ENCODE results near the gene LCN1.

The LCN1 gene

GRCh38 chr9:135550344-135550918 lies 29.2 kb downstream of the LCN1 start:
- CTCF ChIA-PET: no interaction called here

DNA sequence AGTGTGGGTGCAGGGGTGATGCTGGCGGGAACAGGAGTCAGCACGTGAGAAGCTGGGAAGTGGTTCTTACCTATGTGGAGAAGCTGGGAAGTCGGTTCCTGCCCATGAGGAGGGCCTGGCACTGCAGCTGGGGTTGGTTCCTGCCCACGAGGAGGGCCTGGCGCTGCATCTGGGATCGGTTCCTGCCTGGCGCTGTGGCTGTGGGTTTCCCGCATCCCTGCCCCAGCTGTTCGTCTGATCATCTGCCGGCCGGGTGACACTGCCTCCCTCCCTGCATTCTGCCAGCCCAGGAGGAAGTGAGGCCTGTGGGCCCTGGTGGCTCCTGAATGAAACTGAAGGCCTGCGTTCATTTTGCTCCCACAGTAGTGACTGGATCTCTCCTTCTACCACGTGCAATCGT lies 29.8 kb downstream of the LCN1 start:
- Mint-ChIP-seq H3K9me3 (no peaks in the 10 kb centered on the region), H3K4me1 (no peaks in the 10 kb centered on the region), H3K27me3 (no peaks in the 10 kb centered on the region), H3K36me3 (no peaks in the 10 kb centered on the region), H3K4me3 (no peak overlapping the region), H3K27ac (no peak overlapping the region)
- CTCF ChIA-PET: no interaction called here
- DNase-seq: no peak

More at GRCh38 chr9:135550344-135550918, 29.2 kb downstream of the LCN1 start:
- no peaks in the 10 kb centered on the region for H3K36me3 Mint-ChIP-seq
- no peaks in the 10 kb centered on the region for H3K4me1 Mint-ChIP-seq
- no peaks in the 10 kb centered on the region for H3K9me3 Mint-ChIP-seq
- no peaks in the 10 kb centered on the region for H3K27me3 Mint-ChIP-seq
- H3K27ac Mint-ChIP-seq: no peak overlapping the region
- DNase-seq: no peak
- H3K4me3 Mint-ChIP-seq: no peak overlapping the region

GRCh38 chr9:135551456-135551855 lies 30.2 kb downstream of the LCN1 start:
- Mint-ChIP-seq H3K27ac (no peak overlapping the region), H3K4me3 (no peak overlapping the region), H3K27me3 (no peaks in the 10 kb centered on the region), H3K9me3 (no peaks in the 10 kb centered on the region), H3K36me3 (no peaks in the 10 kb centered on the region), H3K4me1 (no peaks in the 10 kb centered on the region)
- DNase-seq: no peak
- CTCF ChIA-PET: no interaction called here

DNA sequence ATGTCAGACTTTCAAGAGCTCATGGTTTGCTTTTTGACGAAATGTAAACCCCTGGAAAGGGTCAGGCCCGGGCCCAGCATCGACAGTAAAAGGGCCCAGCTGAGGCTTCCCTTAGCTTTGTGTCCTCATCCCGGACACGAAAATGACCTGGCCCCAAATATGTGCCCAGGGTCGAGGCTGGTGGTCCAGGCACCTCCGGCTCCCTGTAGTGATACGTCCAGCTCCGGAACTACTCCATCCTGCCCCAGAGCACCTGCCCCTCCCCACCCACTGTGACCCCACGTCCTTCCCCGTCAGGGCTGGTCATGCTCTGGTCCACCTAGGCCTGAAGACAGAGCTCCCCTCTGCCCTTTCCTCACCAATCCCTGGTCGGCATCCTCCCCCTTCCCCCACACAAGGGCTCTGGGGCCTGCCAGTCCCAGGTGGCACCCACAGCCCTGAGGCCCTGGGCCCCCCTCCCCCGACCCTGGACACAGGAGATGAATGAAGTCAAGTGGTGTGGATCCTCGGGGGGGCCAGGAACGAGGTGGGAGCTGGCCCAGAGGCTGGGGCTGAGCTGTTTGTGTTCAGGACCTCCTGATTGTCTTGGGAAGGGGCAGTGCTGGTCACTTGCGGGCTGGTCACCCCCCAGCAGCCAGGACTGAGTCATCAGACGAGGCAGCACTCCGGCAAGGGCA lies 30.9 kb downstream of the LCN1 start:
- Mint-ChIP-seq H3K4me3 (no peak overlapping the region), H3K27ac (no peak overlapping the region), H3K36me3 (no peaks in the 10 kb centered on the region), H3K9me3 (no peaks in the 10 kb centered on the region), H3K27me3 (no peaks in the 10 kb centered on the region), H3K4me1 (no peaks in the 10 kb centered on the region)
- DNase-seq: no peak
- CTCF ChIA-PET: no interaction called here

DNA sequence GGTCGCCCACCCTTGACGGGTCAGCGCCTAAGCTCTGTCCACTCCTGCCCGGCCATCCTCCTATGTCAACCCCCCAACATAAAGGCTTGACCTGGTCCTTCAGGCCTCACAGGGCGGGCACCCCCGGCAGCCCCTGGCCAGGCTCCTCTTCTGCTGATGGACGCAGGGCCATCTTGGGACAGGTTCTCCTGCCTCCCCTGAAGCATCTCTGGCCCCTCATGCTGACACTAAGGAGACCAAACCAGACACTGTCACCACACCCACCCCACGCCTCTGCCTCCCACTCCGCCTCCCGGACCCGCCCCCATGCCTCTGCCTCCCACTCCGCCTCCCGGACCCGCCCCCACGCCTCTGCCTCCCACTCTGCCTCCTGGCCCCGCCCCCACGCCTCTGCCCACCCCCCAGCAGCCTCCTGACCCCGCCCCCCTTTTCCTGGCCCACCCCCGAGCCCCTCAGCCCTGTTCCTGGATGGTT lies 31.5 kb downstream of the LCN1 start:
- H3K9me3 Mint-ChIP-seq: no peaks in the 10 kb centered on the region
- H3K4me1 Mint-ChIP-seq: no peaks in the 10 kb centered on the region
- no peak for DNase-seq
- H3K27ac Mint-ChIP-seq: no peak overlapping the region
- H3K27me3 Mint-ChIP-seq: no peaks in the 10 kb centered on the region
- no peak overlapping the region for H3K4me3 Mint-ChIP-seq
- CTCF ChIA-PET: no interaction called here
- H3K36me3 Mint-ChIP-seq: no peaks in the 10 kb centered on the region

- CTCF ChIA-PET: no interaction called here
- H3K27ac Mint-ChIP-seq: no peak overlapping the region
- H3K9me3 Mint-ChIP-seq: no peaks in the 10 kb centered on the region
Measured at GRCh38 chr9:135554718-135555117, 33.5 kb downstream of the LCN1 start.

DNA sequence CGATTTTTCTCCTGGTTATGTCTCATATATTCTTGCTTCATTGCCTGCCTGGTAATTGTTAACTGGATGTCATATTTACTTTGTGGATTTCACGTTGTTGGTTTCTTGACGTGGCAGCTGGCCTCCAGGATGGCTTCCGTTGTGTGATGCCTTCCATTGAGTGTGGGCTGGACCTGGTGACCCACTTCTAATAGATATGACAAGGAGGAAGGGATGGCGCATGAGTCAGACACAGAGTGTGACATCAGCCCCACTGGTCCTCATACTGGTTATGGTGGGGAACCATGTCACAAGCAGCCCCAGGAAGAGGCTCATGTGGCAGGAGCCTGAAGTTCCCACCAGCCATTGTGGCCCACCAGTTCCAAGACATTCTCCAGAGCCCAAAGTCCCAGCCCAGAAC lies 34.0 kb downstream of the LCN1 start:
- Mint-ChIP-seq H3K36me3 (no peaks in the 10 kb centered on the region), H3K4me3 (no peak overlapping the region), H3K27me3 (no peaks in the 10 kb centered on the region), H3K4me1 (no peaks in the 10 kb centered on the region), H3K9me3 (no peaks in the 10 kb centered on the region), H3K27ac (no peak overlapping the region)
- DNase-seq: no peak
- CTCF ChIA-PET: no interaction called here

More at GRCh38 chr9:135554718-135555117, 33.5 kb downstream of the LCN1 start:
- no peak for DNase-seq
- Mint-ChIP-seq H3K4me1 (no peaks in the 10 kb centered on the region), H3K4me3 (no peak overlapping the region), H3K27me3 (no peaks in the 10 kb centered on the region), H3K36me3 (no peaks in the 10 kb centered on the region)

DNA sequence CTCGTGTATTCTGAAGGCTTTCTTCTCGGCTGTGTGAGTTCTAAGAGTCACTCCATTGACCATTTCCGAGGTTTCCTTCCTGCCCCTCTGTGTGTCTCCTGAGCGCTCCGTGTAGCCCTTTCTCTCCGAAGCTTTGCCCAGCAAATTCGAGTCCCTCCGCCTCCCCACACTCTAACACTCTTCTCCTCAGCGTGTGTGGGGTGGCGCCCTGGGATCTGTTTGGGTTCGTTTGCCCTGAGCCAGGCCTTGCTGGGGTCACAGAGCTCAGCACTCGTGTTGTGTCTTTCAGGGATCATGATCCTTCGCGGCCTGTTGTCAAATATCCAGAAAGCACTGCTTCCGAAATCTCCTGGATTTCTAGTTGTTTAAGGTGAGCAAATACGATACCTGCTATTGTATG lies 34.7 kb downstream of the LCN1 start:
- no peaks in the 10 kb centered on the region for H3K4me1 Mint-ChIP-seq
- H3K4me3 Mint-ChIP-seq: no peak overlapping the region
- no peak for DNase-seq
- CTCF ChIA-PET: no interaction called here
- H3K27me3 Mint-ChIP-seq: no peaks in the 10 kb centered on the region
- H3K27ac Mint-ChIP-seq: no peak overlapping the region
- no peaks in the 10 kb centered on the region for H3K36me3 Mint-ChIP-seq
- H3K9me3 Mint-ChIP-seq: no peaks in the 10 kb centered on the region

DNA sequence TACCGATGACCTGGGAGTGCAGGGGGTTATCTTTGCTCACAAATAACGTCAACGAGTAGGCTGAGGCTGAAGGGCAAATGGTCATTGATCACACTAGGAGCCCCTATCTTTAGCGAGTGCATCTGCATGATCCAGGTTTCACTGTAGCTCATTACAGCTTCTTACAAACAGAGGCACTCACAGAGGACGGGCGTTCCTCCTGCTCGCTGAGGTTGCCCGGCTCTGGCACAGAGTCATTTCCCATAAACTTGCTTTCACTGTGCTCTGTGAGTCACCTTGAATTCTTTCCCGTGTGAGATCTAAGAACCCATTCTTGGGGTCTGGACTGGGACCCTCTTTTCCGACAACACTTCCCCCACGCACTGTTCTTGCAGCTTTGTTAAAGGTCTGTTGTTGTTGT lies 38.4 kb downstream of the LCN1 start:
- Mint-ChIP-seq H3K4me1 (no peaks in the 10 kb centered on the region), H3K27me3 (no peaks in the 10 kb centered on the region), H3K27ac (no peak overlapping the region), H3K9me3 (no peaks in the 10 kb centered on the region), H3K4me3 (no peak overlapping the region), H3K36me3 (no peaks in the 10 kb centered on the region)
- no peak for DNase-seq
- CTCF ChIA-PET: no interaction called here

GRCh38 chr9:135561391-135562234 lies 40.4 kb downstream of the LCN1 start, which contains the start of gene PAEP:
TSS of gene PAEP (plus strand) at chr9:135561756.
- DNase-seq: no peak
- CTCF ChIA-PET: no interaction called here

GRCh38 chr9:135562235-135562745 lies 41.0 kb downstream of the LCN1 start:
- no peaks in the 10 kb centered on the region for H3K27me3 Mint-ChIP-seq
- H3K36me3 Mint-ChIP-seq: no peaks in the 10 kb centered on the region
- H3K27ac Mint-ChIP-seq: no peak overlapping the region
- no peak for DNase-seq
- CTCF ChIA-PET: no interaction called here
- H3K4me1 Mint-ChIP-seq: no peaks in the 10 kb centered on the region
- no peaks in the 10 kb centered on the region for H3K9me3 Mint-ChIP-seq
- no peak overlapping the region for H3K4me3 Mint-ChIP-seq

More at GRCh38 chr9:135561391-135562234, 40.4 kb downstream of the LCN1 start, which contains the start of gene PAEP:
- Mint-ChIP-seq H3K27ac (no peak within 1 kb of the TSS), H3K27me3 (no peaks in the 10 kb centered on the region), H3K36me3 (no peaks in the 10 kb centered on the region), H3K4me1 (no peaks in the 10 kb centered on the region), H3K9me3 (no peaks in the 10 kb centered on the region), H3K4me3 (no peak within 1 kb of the TSS)

- DNase-seq: no peak
- Mint-ChIP-seq H3K4me3 (no peak overlapping the region), H3K4me1 (no peaks in the 10 kb centered on the region), H3K27ac (no peak overlapping the region), H3K27me3 (no peaks in the 10 kb centered on the region), H3K9me3 (no peaks in the 10 kb centered on the region), H3K36me3 (no peaks in the 10 kb centered on the region)
- CTCF ChIA-PET: no interaction called here
Measured at GRCh38 chr9:135563039-135563476, 41.8 kb downstream of the LCN1 start.

- Mint-ChIP-seq H3K4me1 (no peaks in the 10 kb centered on the region), H3K27ac (no peak overlapping the region), H3K36me3 (no peaks in the 10 kb centered on the region), H3K9me3 (no peaks in the 10 kb centered on the region), H3K4me3 (no peak overlapping the region), H3K27me3 (no peaks in the 10 kb centered on the region)
- CTCF ChIA-PET: no interaction called here
- DNase-seq: no peak
Measured at GRCh38 chr9:135563858-135564257, 42.6 kb downstream of the LCN1 start.

DNA sequence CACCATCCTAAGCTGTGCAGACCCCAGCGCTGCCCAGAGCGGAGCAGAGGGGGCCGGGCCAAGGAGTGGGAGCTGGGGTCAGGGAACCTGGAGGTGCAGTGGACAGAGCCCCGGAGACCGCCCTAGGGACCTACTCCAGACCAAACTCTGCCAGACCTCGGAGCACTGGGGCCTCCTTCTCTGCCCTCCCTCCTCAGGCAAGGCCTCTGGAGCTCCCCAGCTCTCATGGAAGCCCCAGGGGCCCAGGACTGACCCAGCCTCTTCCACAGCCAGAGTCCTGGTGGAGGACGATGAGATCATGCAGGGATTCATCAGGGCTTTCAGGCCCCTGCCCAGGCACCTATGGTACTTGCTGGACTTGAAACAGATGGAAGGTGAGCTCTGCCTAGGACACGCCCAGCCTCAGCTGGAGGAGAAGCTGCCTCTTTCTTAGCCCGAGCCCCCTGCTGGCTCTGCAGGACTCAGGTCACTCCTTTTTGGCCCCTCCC lies 43.9 kb downstream of the LCN1 start:
- no peaks in the 10 kb centered on the region for H3K4me1 Mint-ChIP-seq
- peaks cover 5% of the 10 kb centered on the region for H3K9me3 Mint-ChIP-seq
- DNase-seq: no peak
- H3K27ac Mint-ChIP-seq: no peak overlapping the region
- CTCF ChIA-PET: no interaction called here
- no peaks in the 10 kb centered on the region for H3K27me3 Mint-ChIP-seq
- H3K36me3 Mint-ChIP-seq: no peaks in the 10 kb centered on the region
- no peak overlapping the region for H3K4me3 Mint-ChIP-seq
